CD8-positive, alpha-beta memory T cell (primary cell): ENCODE measurements around the gene SPRN. TPM values are rescaled to one million over a fixed set of nuclear protein-coding genes. Genes with fewer than 3 reads are reported as not detected.
"Not testable (repeated sequence)": the region's sequence is repeated elsewhere in the genome, so short reads cannot be mapped to it uniquely, and the experiment has no call there.

Experiments used
- CTCF ChIA-PET: fragments of 350-600 bp; sonication (Branson Sonifier 250); formaldehyde crosslinking; loops from one replicate; lab custom pipeline; 2021; ENCODE audit warnings: antibody characterized with exemption; lab: Charles Lee
- POLR2A ChIA-PET: fragments of 350-600 bp; sonication (Branson Sonifier 250); formaldehyde crosslinking; loops from one replicate; lab custom pipeline; 2021; ENCODE audit warnings: antibody characterized with exemption; lab: Charles Lee
- DNase-seq, 5 donors: peaks; one replicate each; pipeline versions ENCODE4 v3.0.0 to v3.0.0-alpha.2; 2020 to 2022; ENCODE audit warnings: mixed read lengths in 1 of 5
- H3K27ac ChIP-seq: one replicate; pipeline ENCODE4 v1.7.0; 2013; ENCODE audit warnings: low read depth, mild to moderate bottlenecking, low read length, moderate library complexity
- H3K27me3 ChIP-seq: 2 replicates; pipeline ENCODE4 v1.7.0; 2013; ENCODE audit warnings: low read length, mild to moderate bottlenecking; ENCODE audit not compliant: insufficient read depth, poor library complexity, severe bottlenecking
- H3K36me3 ChIP-seq: 2 replicates; pipeline ENCODE4 v1.7.0; 2013; ENCODE audit warnings: mild to moderate bottlenecking, low read length, moderate library complexity; ENCODE audit not compliant: insufficient read depth
- H3K4me1 ChIP-seq: 2 replicates; pipeline ENCODE4 v1.7.0; 2013; ENCODE audit warnings: mild to moderate bottlenecking, low read length, moderate library complexity; ENCODE audit not compliant: insufficient read depth
- H3K4me3 ChIP-seq: 2 replicates; pipeline ENCODE4 v1.7.0; 2013; ENCODE audit warnings: mild to moderate bottlenecking, low read length
- H3K9me3 ChIP-seq: 2 replicates; pipeline ENCODE4 v1.7.0; 2013; ENCODE audit warnings: mild to moderate bottlenecking, low read length
- H3K27ac Mint-ChIP-seq, 8 donors: one replicate each; pipeline ENCODE4 v1.8.0; 2020 to 2021; ENCODE audit warnings: mixed read lengths in 8 of 8, mild to moderate bottlenecking in 6 of 8, inconsistent platforms in 3 of 8, moderate library complexity in 3 of 8
- H3K27me3 Mint-ChIP-seq, 2 donors: one replicate each; pipeline ENCODE4 v1.8.0; 2020 to 2021; ENCODE audit warnings: mixed read lengths in 2 of 2, mild to moderate bottlenecking in 1 of 2, moderate library complexity in 1 of 2
- H3K36me3 Mint-ChIP-seq, 3 donors: one replicate each; pipeline ENCODE4 v1.8.0; 2020 to 2021; ENCODE audit warnings: mixed read lengths in 3 of 3, inconsistent platforms in 1 of 3, mild to moderate bottlenecking in 1 of 3
- H3K4me1 Mint-ChIP-seq, 3 donors: one replicate each; pipeline ENCODE4 v1.8.0; 2020 to 2021; ENCODE audit warnings: mixed read lengths in 3 of 3, inconsistent platforms in 1 of 3, mild to moderate bottlenecking in 1 of 3
- H3K4me3 Mint-ChIP-seq, 7 donors: one replicate each; pipeline ENCODE4 v1.8.0; 2020 to 2021; ENCODE audit warnings: mixed read lengths in 7 of 7, mild to moderate bottlenecking in 6 of 7, moderate library complexity in 4 of 7, inconsistent platforms in 2 of 7
- H3K9me3 Mint-ChIP-seq, 5 donors: one replicate each; pipeline ENCODE4 v1.8.0; 2020 to 2022; ENCODE audit warnings: mixed read lengths in 5 of 5, mild to moderate bottlenecking in 3 of 5, moderate library complexity in 2 of 5, inconsistent platforms in 1 of 5
- polyA plus RNA-seq: library from polyadenylated mRNA; unstranded; fragments of 300-500 nt; fragmentation: Illumina TruSeq; gene quantifications from one replicate; pipeline ENCODE4 v1.2.3, GENCODE V29; 2021
- total RNA-seq, 2 experiments: library from RNA; stranded (reverse); gene quantifications; one replicate each; pipeline ENCODE4 v1.2.3, GENCODE V29; 2021

Gene SPRN
- total and polyA plus RNA-seq, 3 experiments from 2014 or later: 0.43 TPM; not detected in 2

DNA sequence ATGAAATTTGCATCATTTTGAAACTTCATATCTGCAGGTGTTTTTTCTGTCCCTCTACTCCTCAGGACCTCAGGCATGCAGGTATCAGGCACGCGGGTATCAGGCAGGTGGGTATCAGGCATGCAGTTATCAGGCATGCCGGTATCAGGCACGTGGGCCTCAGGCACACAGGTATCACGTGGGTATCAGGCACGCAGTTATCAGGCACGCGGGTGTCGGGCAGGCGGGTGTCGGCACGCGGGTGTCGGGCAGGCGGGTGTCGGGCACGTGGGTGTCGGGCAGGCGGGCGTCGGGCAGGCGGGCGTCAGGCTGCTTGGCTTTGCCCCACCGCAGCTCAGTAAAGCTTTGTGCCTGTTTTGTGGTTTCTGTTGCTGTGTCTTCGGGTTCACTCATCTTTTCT lies 8.7 kb downstream of the SPRN start:
- peak in 1 of 5 donors; percentile 35 for DNase-seq
- POLR2A ChIA-PET: no interaction called here
- Mint-ChIP-seq H3K36me3 (peaks cover 35 to 60% (median 37%) of the 10 kb centered on the region in 3 donors), H3K4me3 (no peak overlapping the region), H3K27ac (no peak overlapping the region), H3K27me3 (no peaks in the 10 kb centered on the region), H3K4me1 (peaks cover 4 to 9% (median 6%) of the 10 kb centered on the region in 3 donors), H3K9me3 (peaks cover 17 to 23% (median 22%) of the 10 kb centered on the region in 5 donors)
- Histone ChIP-seq H3K36me3 (peaks cover 22% of the 10 kb centered on the region), H3K4me1 (no peaks in the 10 kb centered on the region), H3K27ac (no peak overlapping the region), H3K9me3 (no peaks in the 10 kb centered on the region), H3K4me3 (no peak overlapping the region), H3K27me3 (no peaks in the 10 kb centered on the region)
- CTCF ChIA-PET: no interaction called here

DNA sequence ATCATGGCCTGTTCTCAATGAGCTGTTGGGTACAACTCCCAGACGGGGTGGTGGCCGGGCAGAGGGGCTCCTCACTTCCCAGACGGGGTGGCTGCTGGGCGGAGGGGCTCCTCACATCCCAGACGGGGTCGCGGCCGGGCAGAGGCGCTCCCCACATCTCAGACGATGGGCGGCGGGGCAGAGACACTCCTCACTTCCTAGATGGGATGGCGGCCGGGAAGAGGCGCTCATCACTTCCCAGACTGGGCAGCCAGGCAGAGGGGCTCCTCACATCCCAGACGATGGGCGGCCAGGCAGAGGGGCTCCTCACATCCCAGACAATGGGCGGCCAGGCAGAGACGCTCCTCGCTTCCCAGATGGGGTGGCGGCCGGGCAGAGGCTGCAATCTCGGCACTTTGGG lies 10.0 kb downstream of the SPRN start:
- H3K9me3 ChIP-seq, H3K4me3 ChIP-seq, H3K27ac Mint-ChIP-seq, POLR2A ChIA-PET, H3K27me3 ChIP-seq, H3K4me3 Mint-ChIP-seq, H3K27me3 Mint-ChIP-seq, H3K4me1 ChIP-seq, CTCF ChIA-PET, H3K27ac ChIP-seq: not testable (repeated sequence)
- Mint-ChIP-seq H3K4me1 (peaks cover 6 to 16% (median 14%) of the 10 kb centered on the region in 3 donors), H3K9me3 (peaks cover 17 to 27% (median 22%) of the 10 kb centered on the region in 5 donors), H3K36me3 (peaks cover 44 to 64% (median 49%) of the 10 kb centered on the region in 3 donors)
- DNase-seq: peak in 1 of 5 donors; percentile 38
- H3K36me3 ChIP-seq: peaks cover 31% of the 10 kb centered on the region

DNA sequence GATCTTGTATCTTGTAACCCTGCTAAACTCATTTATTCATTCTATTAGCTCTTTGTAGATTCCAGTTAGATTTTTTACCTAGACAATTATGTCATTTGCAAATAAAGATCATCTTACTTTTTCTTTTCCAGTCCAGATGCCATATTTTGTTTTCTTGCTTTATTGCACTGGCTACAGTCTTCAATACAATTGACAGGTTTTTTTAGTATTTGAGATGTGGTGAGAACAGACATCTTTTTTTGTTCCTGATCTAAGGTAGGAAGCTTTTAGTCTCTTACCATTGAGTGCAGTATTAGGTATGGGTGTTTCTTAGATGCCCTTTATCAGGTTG lies 12.1 kb downstream of the SPRN start:
- Histone ChIP-seq H3K27me3 (no peaks in the 10 kb centered on the region), H3K4me3 (no peak overlapping the region), H3K36me3 (peaks cover 31% of the 10 kb centered on the region), H3K27ac (no peak overlapping the region), H3K9me3 (no peaks in the 10 kb centered on the region), H3K4me1 (no peaks in the 10 kb centered on the region)
- DNase-seq: no peak
- H3K27me3 Mint-ChIP-seq: no peaks in the 10 kb centered on the region
- peaks cover 17 to 27% (median 22%) of the 10 kb centered on the region in 5 donors for H3K9me3 Mint-ChIP-seq
- no peak overlapping the region for H3K4me3 Mint-ChIP-seq
- peaks cover 22 to 34% (median 29%) of the 10 kb centered on the region in 3 donors for H3K4me1 Mint-ChIP-seq
- H3K27ac Mint-ChIP-seq: no peak overlapping the region
- ChIA-PET CTCF (interaction anchor here (1.0 kb wide), 1 partner anchor 25 kb away, joined by 3 read pairs; no protein-coding TSS in a partner anchor), POLR2A (no interaction called here)
- H3K36me3 Mint-ChIP-seq: peaks cover 54 to 69% (median 58%) of the 10 kb centered on the region in 3 donors

DNA sequence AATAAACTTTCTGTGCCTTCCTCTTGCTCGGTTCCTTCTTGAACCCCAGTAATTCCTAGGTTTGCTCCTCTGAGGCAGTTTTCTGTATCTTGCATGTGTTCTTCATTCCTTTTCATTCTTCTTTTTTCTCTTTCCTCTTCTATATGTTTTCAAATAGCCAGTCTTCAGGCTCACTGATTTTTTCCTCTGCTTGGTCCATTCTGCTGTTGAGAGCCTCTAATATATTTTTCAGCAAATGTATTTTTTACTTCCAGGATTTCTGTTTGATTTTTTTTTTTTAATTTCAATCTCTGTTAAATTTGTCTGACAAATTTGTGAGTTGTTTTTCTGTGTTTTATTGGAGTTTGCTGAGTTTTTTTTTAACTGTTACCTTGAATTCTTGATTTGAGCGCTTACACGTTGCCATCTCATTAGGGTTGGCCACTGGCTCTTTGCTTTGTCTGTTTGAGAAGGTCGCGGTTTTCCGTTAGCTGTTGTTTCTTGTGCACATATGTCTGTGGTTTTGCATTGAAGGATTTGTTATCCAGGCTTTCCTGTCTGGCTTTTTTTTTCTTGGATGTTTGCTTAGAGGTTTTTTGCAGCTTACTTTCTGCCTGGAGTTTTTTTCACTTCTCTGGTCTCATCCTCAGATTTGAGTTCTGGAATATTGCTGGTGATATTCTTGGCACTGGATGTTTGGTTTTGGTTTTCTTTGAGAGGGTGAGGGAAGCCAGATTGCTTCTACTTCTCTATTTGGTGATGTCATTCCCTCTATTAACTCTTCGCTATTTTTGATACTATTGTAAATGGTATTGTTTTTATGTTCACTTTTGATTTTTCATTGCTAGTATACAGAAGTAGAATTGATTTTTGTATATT lies 12.7 kb downstream of the SPRN start:
- peaks cover 57 to 75% (median 62%) of the 10 kb centered on the region in 3 donors for H3K36me3 Mint-ChIP-seq
- Histone ChIP-seq H3K4me1 (no peaks in the 10 kb centered on the region), H3K4me3 (no peak overlapping the region), H3K36me3 (peaks cover 31% of the 10 kb centered on the region), H3K27ac (no peak overlapping the region), H3K27me3 (no peaks in the 10 kb centered on the region), H3K9me3 (no peaks in the 10 kb centered on the region)
- CTCF ChIA-PET: interaction anchor here (1.0 kb wide), 1 partner anchor 26 kb away, joined by 3 read pairs; no protein-coding TSS in a partner anchor
- POLR2A ChIA-PET: no interaction called here
- H3K4me1 Mint-ChIP-seq: peaks cover 28 to 34% (median 34%) of the 10 kb centered on the region in 3 donors
- DNase-seq: no peak
- peaks cover 17 to 27% (median 22%) of the 10 kb centered on the region in 5 donors for H3K9me3 Mint-ChIP-seq
- peak overlapping the region in 1 of 7 donors; percentile 37 for H3K4me3 Mint-ChIP-seq
- no peaks in the 10 kb centered on the region for H3K27me3 Mint-ChIP-seq
- peak overlapping the region in 1 of 8 donors; percentile 26 for H3K27ac Mint-ChIP-seq

DNA sequence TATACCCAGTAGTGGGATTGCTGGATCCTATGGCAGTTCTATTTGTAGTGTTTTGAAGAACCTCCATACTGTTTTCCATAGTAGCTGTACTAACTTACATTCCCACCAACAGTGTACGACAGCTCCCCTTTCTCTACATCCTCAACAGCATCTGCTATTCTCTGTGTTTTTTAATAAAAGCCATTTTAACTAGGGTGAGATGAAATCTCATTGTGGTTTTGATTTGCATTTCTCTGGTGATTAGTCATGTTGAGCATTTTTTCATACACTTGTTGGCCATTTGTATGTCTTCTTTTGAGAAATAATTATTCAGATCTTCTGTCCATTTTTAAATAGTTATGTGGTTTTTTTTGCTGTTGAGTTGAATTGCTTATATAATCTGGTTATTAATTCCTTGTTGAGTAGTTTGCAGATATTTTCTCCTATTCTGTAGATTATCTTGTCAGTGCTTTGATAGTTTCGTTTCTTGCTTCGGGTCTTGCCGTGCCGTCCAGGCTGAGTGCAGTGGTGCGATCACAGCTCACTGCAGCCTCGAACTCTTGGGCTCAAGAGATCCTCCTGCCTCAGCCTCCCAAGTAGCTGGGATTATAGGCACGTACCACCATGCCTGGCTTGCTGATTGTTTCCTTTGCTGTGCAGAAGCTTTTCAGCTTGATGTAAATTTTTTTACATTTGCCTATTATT lies 18.4 kb downstream of the SPRN start:
- Histone ChIP-seq H3K9me3 (no peaks in the 10 kb centered on the region), H3K4me1 (no peaks in the 10 kb centered on the region), H3K27ac (no peak overlapping the region), H3K4me3 (no peak overlapping the region), H3K27me3 (no peaks in the 10 kb centered on the region), H3K36me3 (peaks cover 11% of the 10 kb centered on the region)
- Mint-ChIP-seq H3K36me3 (peaks cover 38 to 86% (median 47%) of the 10 kb centered on the region in 3 donors), H3K27me3 (no peaks in the 10 kb centered on the region), H3K9me3 (peaks cover 0 to 7% (median 2%) of the 10 kb centered on the region in 5 donors), H3K4me3 (peak overlapping the region in 2 of 7 donors; percentile 14 to 73), H3K27ac (peak overlapping the region in 7 of 8 donors; percentile 1 to 67 (median 36)), H3K4me1 (peaks cover 50 to 61% (median 53%) of the 10 kb centered on the region in 3 donors)
- POLR2A ChIA-PET: interaction anchor here (0.7 kb wide), 1 partner anchor 114 kb away, joined by 4 read pairs; no protein-coding TSS in a partner anchor
- CTCF ChIA-PET: no interaction called here
- DNase-seq: no peak

DNA sequence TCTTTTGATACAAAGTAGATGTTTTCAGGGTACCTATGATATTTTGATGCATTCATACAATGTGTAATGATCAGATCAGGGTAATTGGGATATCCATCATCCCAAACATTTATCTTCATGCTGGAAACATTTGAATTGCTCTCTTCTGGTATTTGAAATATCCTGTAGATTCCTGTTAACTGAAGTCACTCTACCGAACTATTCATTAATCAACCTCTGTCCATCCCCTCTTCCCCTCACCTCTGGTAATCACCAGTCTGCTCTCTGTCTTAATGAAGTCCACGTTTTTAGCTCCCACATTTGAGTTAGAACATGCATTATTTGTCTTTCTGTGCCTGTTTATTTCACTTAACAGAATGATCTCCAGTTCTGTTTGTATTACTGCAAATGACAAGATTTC lies 19.2 kb downstream of the SPRN start:
- no peak overlapping the region for H3K27ac ChIP-seq

DNA sequence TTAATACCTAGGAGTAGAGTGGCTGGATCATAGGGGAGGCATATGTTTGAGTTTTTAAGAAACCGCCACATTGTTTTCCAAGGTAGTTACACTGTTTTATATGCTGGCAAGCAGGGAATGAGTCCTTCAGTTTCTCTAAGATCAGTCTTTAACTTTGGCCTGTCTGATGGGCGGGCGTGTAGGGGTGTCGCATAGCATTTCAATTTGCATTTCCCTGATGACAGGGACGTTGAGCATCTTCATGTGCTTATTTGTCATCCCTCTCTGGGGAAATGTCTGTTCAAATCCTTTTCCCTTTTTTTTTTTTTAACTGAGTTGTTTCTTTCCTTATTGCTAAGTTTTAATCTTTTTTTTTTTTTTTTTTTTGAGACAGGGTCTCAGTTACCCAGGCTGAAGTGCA lies 20.6 kb downstream of the SPRN start:
- Histone ChIP-seq H3K9me3 (no peaks in the 10 kb centered on the region), H3K27me3 (no peaks in the 10 kb centered on the region), H3K4me3 (no peak overlapping the region), H3K27ac (no peak overlapping the region), H3K36me3 (no peaks in the 10 kb centered on the region), H3K4me1 (no peaks in the 10 kb centered on the region)
- peaks cover 49 to 55% (median 54%) of the 10 kb centered on the region in 3 donors for H3K4me1 Mint-ChIP-seq
- no peak overlapping the region for H3K4me3 Mint-ChIP-seq
- H3K27me3 Mint-ChIP-seq: no peaks in the 10 kb centered on the region
- ChIA-PET POLR2A (no interaction called here), CTCF (no interaction called here)
- DNase-seq: no peak
- H3K27ac Mint-ChIP-seq: no peak overlapping the region
- no peaks in the 10 kb centered on the region for H3K9me3 Mint-ChIP-seq
- H3K36me3 Mint-ChIP-seq: peaks cover 19 to 80% (median 31%) of the 10 kb centered on the region in 3 donors

More for the DNA sequence above, 19.2 kb downstream of the SPRN start:
- CTCF ChIA-PET: no interaction called here
- Histone ChIP-seq H3K4me3 (no peak overlapping the region), H3K36me3 (peaks cover 4% of the 10 kb centered on the region), H3K4me1 (no peaks in the 10 kb centered on the region), H3K27me3 (no peaks in the 10 kb centered on the region), H3K9me3 (no peaks in the 10 kb centered on the region)
- Mint-ChIP-seq H3K9me3 (peaks cover 0 to under 1% (median 0%) of the 10 kb centered on the region in 5 donors), H3K27me3 (no peaks in the 10 kb centered on the region), H3K4me3 (peak overlapping the region in 1 of 7 donors; percentile 12), H3K36me3 (peaks cover 31 to 83% (median 42%) of the 10 kb centered on the region in 3 donors), H3K4me1 (peaks cover 55 to 65% (median 61%) of the 10 kb centered on the region in 3 donors), H3K27ac (peak overlapping the region in 6 of 8 donors; percentile 1 to 86 (median 22))
- POLR2A ChIA-PET: no interaction called here
- no peak for DNase-seq
